PFSK-1 (cell line): ENCODE results near the gene IL4.

ENCODE experiments used
- FOXP2 ChIP-seq: optimal IDR thresholded peaks from 2 replicates; pipeline ENCODE3; 2011; ENCODE audit warnings: borderline replicate concordance, control low read depth, inconsistent platforms; ENCODE audit not compliant: insufficient read depth; ENCODE audit errors: extremely low read length, extremely low read depth
- POLR2AphosphoS5 ChIP-seq: IDR thresholded peaks from 2 replicates; pipeline ENCODE4 v1.6.1; 2012; ENCODE audit warnings: low read depth, mild to moderate bottlenecking, control low read depth, low read length, moderate library complexity
- REST ChIP-seq, 2 experiments: IDR thresholded peaks; 2 replicates each; pipeline versions ENCODE4 v1.6.1 to v1.8.0; 2011 to 2012; ENCODE audit warnings: low read depth in 2 of 2, low read length in 2 of 2, control low read depth in 1 of 2, inconsistent platforms in 1 of 2, mild to moderate bottlenecking in 1 of 2, moderate library complexity in 1 of 2; ENCODE audit not compliant: insufficient read depth in 1 of 2
- SIN3A ChIP-seq: IDR thresholded peaks from 2 replicates; pipeline ENCODE4 v1.6.1; 2012; ENCODE audit warnings: mild to moderate bottlenecking, low read length, moderate library complexity, borderline replicate concordance; ENCODE audit not compliant: insufficient read depth
- TAF1 ChIP-seq: IDR thresholded peaks from 2 replicates; pipeline ENCODE4 v1.6.1; 2012; ENCODE audit warnings: low read length, control low read depth, borderline replicate concordance; ENCODE audit not compliant: insufficient read depth

Gene IL4

GRCh38 chr5:132677191-132677590 is 3.4 kb downstream of the IL4 start:
- no peak for TF ChIP-seq SIN3A
- no peak for TF ChIP-seq FOXP2
- no peak for TF ChIP-seq REST (IDR thresholded peaks at IDR 0.05; ENCODE audit: insufficient read depth in 1 of 2, low read depth in 2 of 2, low read length in 2 of 2)
- no peak for TF ChIP-seq POLR2AphosphoS5
- no peak for TF ChIP-seq TAF1

- no peak for TF ChIP-seq FOXP2
- no peak for TF ChIP-seq REST (IDR thresholded peaks at IDR 0.05; ENCODE audit: insufficient read depth in 1 of 2, low read depth in 2 of 2, low read length in 2 of 2)
- no peak for TF ChIP-seq TAF1
- TF ChIP-seq POLR2AphosphoS5 = no peak
- TF ChIP-seq SIN3A = no peak
Observed at GRCh38 chr5:132677682-132678400, 4.1 kb downstream of the IL4 start.

GRCh38 chr5:132678735-132679134 is 4.9 kb downstream of the IL4 start:
- TF ChIP-seq TAF1 = no peak
- no peak for TF ChIP-seq SIN3A
- no peak for TF ChIP-seq POLR2AphosphoS5
- TF ChIP-seq FOXP2 = no peak
- TF ChIP-seq REST (IDR thresholded peaks at IDR 0.05; ENCODE audit: insufficient read depth in 1 of 2, low read depth in 2 of 2, low read length in 2 of 2) = no peak

GRCh38 chr5:132679166-132679565 is 5.4 kb downstream of the IL4 start:
- no peak for TF ChIP-seq TAF1
- no peak for TF ChIP-seq POLR2AphosphoS5
- TF ChIP-seq FOXP2 = no peak
- no peak for TF ChIP-seq REST (IDR thresholded peaks at IDR 0.05; ENCODE audit: insufficient read depth in 1 of 2, low read depth in 2 of 2, low read length in 2 of 2)
- no peak for TF ChIP-seq SIN3A

- TF ChIP-seq TAF1 = no peak
- TF ChIP-seq REST (IDR thresholded peaks at IDR 0.05; ENCODE audit: insufficient read depth in 1 of 2, low read depth in 2 of 2, low read length in 2 of 2) = no peak
- TF ChIP-seq SIN3A = no peak
- TF ChIP-seq POLR2AphosphoS5 = no peak
- no peak for TF ChIP-seq FOXP2
Observed at GRCh38 chr5:132679717-132680380, 6.1 kb downstream of the IL4 start.
